ENCODE measurements around the gene CHST14. TPM values are rescaled to one million over a fixed set of nuclear protein-coding genes. Genes with fewer than 3 reads are reported as not detected.

The CHST14 gene
- total RNA-seq, 4 donors from 2014 or later, result 2.9 to 8.8 (median 4.1) TPM; not detected in 1

DNA sequence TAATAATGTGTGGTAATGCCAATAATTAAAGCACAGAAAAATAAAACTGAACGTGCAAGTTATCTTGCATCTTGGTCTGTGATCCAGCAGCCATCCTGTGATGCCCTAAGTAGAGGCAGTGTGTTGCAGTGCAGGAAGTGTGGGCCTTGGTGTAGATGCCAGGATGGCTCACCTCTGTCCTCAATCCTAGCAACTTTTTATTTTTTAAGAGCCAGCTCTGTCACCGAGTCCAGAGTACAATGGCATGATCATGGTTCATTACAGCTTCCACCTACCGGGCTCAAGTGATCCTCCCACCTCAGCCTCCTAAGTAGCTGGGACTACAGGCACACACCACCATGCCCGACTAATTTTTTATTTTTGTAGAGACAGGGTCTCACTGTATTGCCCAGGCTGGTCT lies 22.4 kb upstream of the CHST14 start:
- WGBS, 2 donors (ENCODE audit: low coverage in 1 of 2), result 84 to 86% methylated on average over 4 of the region's 4 CpGs
- in situ Hi-C loops (cut with MboI; ENCODE audit: low pct_ligation_motif_present in 1 of 4, low pct_unique_long_range_greater_than_20kb in 1 of 4, low sequenced_read_pairs in 3 of 4), result no loop called here
- TF ChIP-seq POLR2AphosphoS5 (IDR thresholded peaks at IDR 0.05) (no peak), EP300 (IDR thresholded peaks at IDR 0.05; ENCODE audit: low read depth) (no peak), CTCF (IDR thresholded peaks at IDR 0.05) (no peak), POLR2A (IDR thresholded peaks at IDR 0.05) (no peak)
- intact Hi-C loops (cut with DNase I; ENCODE audit: low total_unique reads), result no loop called here
- Histone ChIP-seq H3K27me3 (no peaks in the 10 kb centered on the region), H3K27ac (peak overlapping the region in 1 of 4 donors; percentile 27), H3K36me3 (no peaks in the 10 kb centered on the region), H3K4me3 (no peak overlapping the region), H3K4me1 (peaks cover 18 to 67% (median 34%) of the 10 kb centered on the region in 4 donors), H3K9me3 (no peaks in the 10 kb centered on the region)
- peak; percentile 45 for DNase-seq

DNA sequence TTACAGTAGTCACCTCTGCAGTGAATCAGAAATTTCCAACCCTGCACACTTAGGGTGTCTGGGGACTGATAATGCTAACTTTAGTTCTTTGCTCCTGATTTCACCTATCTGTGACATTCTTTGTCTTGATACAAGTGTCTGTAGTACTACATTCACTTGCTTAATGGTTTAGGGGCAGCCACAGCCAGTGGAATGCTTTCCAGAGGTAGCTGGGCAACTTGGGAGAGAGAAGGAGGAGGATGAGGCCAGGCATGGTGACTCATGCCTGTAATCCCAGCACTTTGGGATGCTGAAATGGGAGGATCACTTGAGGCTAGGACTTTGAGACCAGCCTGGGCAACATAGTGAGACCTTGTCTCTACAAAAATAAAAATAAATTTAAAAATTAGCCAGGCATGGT lies 21.5 kb upstream of the CHST14 start:
- Histone ChIP-seq H3K4me1 (peaks cover 22 to 67% (median 39%) of the 10 kb centered on the region in 4 donors), H3K4me3 (no peak overlapping the region)
- TF ChIP-seq CTCF (IDR thresholded peaks at IDR 0.05) (no peak), POLR2AphosphoS5 (IDR thresholded peaks at IDR 0.05) (no peak), POLR2A (IDR thresholded peaks at IDR 0.05) (no peak), EP300 (IDR thresholded peaks at IDR 0.05; ENCODE audit: low read depth) (no peak)

GRCh38 chr15:40450047-40450446 lies 20.7 kb upstream of the CHST14 start:
- Histone ChIP-seq H3K27me3 (no peaks in the 10 kb centered on the region), H3K4me3 (no peak overlapping the region), H3K9me3 (no peaks in the 10 kb centered on the region), H3K27ac (no peak overlapping the region), H3K4me1 (peaks cover 29 to 67% (median 41%) of the 10 kb centered on the region in 4 donors), H3K36me3 (no peaks in the 10 kb centered on the region)
- WGBS, 2 donors (ENCODE audit: low coverage in 1 of 2), result 100% methylated on average over 2 of the region's 2 CpGs
- intact Hi-C loops (cut with DNase I; ENCODE audit: low total_unique reads) (no loop called here), in situ Hi-C loops (cut with MboI; ENCODE audit: low pct_ligation_motif_present in 1 of 4, low pct_unique_long_range_greater_than_20kb in 1 of 4, low sequenced_read_pairs in 3 of 4) (no loop called here)
- TF ChIP-seq CTCF (IDR thresholded peaks at IDR 0.05), result no peak
- no peak for TF ChIP-seq POLR2AphosphoS5 (IDR thresholded peaks at IDR 0.05)
- TF ChIP-seq POLR2A (IDR thresholded peaks at IDR 0.05), result no peak
- TF ChIP-seq EP300 (IDR thresholded peaks at IDR 0.05; ENCODE audit: low read depth), result no peak
- no peak for DNase-seq

More for the DNA sequence above, 21.5 kb upstream of the CHST14 start:
- Histone ChIP-seq H3K27ac (no peak overlapping the region), H3K36me3 (no peaks in the 10 kb centered on the region), H3K9me3 (no peaks in the 10 kb centered on the region), H3K27me3 (no peaks in the 10 kb centered on the region)
- intact Hi-C loops (cut with DNase I; ENCODE audit: low total_unique reads), result no loop called here
- in situ Hi-C loops (cut with MboI; ENCODE audit: low pct_ligation_motif_present in 1 of 4, low pct_unique_long_range_greater_than_20kb in 1 of 4, low sequenced_read_pairs in 3 of 4), result no loop called here
- DNase-seq, result no peak

GRCh38 chr15:40451527-40452158 lies 19.1 kb upstream of the CHST14 start:
- no peaks in the 10 kb centered on the region for H3K36me3 ChIP-seq
- WGBS, 2 donors (ENCODE audit: low coverage in 1 of 2), result 35 to 40% methylated on average over 1 to 3 of the region's 3 CpGs
- peak; percentile 26 for DNase-seq
- no peaks in the 10 kb centered on the region for H3K27me3 ChIP-seq
- H3K9me3 ChIP-seq, result no peaks in the 10 kb centered on the region
- TF ChIP-seq POLR2A (IDR thresholded peaks at IDR 0.05) (no peak), POLR2AphosphoS5 (IDR thresholded peaks at IDR 0.05) (peak in 2 of 3 donors; percentile 19 to 46), CTCF (IDR thresholded peaks at IDR 0.05) (no peak), EP300 (IDR thresholded peaks at IDR 0.05; ENCODE audit: low read depth) (no peak)
- in situ Hi-C loops (cut with MboI; ENCODE audit: low pct_ligation_motif_present in 1 of 4, low pct_unique_long_range_greater_than_20kb in 1 of 4, low sequenced_read_pairs in 3 of 4), result no loop called here
- H3K4me3 ChIP-seq, result no peak overlapping the region
- intact Hi-C loops (cut with DNase I; ENCODE audit: low total_unique reads), result no loop called here
- H3K27ac ChIP-seq, result peak overlapping the region; percentile 52 to 78 (median 64)
- H3K4me1 ChIP-seq, result peaks cover 22 to 70% (median 40%) of the 10 kb centered on the region in 4 donors

Data from transverse colon (tissue), 4 donors.